ENCODE results near the gene MEGF6. TPM values are rescaled to one million over a fixed set of nuclear protein-coding genes. Genes with fewer than 3 reads are reported as not detected.

The MEGF6 gene
- total RNA-seq, 1 experiment from 2014 or later, result 65.3 TPM

DNA sequence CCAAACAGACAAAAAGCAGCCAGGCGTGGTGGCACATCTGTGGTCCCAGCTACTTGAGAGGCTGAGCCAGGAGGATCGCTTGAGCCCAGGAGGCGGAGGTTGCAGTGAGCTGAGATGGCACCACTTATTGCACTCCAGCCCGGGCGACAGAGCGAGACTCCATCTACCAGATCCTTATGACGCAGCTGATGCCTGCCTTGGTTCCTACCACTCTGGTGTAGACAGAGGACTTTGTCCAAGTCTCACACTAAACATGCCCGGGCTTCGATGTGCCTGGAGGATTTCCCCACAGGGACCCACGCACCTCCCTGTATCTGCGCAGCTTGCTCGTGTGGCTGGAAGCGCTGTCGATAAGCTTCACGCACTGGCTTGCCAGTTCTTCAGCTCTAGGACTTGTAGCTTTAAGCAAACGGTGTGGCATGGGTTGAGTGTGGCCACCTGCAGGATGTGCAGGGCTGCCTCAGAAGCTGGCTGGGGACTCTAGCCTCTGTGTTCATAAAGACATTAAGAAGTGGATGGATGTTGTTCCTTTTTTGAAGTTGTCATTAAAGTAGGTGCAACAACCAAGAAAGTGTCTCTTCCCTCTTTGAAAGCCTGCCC is 18.4 kb upstream of the MEGF6 start:
- ChIA-PET POLR2A (ENCODE audit: unreplicated experiment) (no interaction called here), CTCF (no interaction called here)
- Histone ChIP-seq H2AFZ (no peak overlapping the region), H3K4me2 (no peak overlapping the region), H3K36me3 (ENCODE audit: low read depth) (no peaks in the 10 kb centered on the region), H3K4me3 (no peak overlapping the region), H3K4me1 (replicated peaks; ENCODE audit: insufficient read depth) (peaks cover 8% of the 10 kb centered on the region), H4K20me1 (ENCODE audit: insufficient read depth) (peaks cover 3% of the 10 kb centered on the region; the same call in 1 of the 2 replicates), H3K9me3 (ENCODE audit: insufficient read depth, low read depth) (no peaks in the 10 kb centered on the region), H3K27ac (no peak overlapping the region), H3K79me2 (ENCODE audit: low read depth) (0 out of 2 replicates have a peak, but pooled peaks cover 7% of the 10 kb centered on the region), H3F3A (ENCODE audit: insufficient read depth, low read depth) (peaks cover 20% of the 10 kb centered on the region), H3K9me2 (ENCODE audit: insufficient read depth) (no peaks in the 10 kb centered on the region), H3K27me3 (ENCODE audit: insufficient read depth, low read depth) (no peaks in the 10 kb centered on the region)
- BruUV-seq (replicated peaks), result TSS peak; percentile 65
- intact Hi-C loops (cut with micrococcal nuclease; ENCODE audit: unreplicated experiment), result loop anchor here (5.0 kb wide), 1 partner anchor 73 kb away; no protein-coding TSS in a partner anchor
- DNase-seq, result no peak
- no peak for TF ChIP-seq CTCF (conservative IDR thresholded peaks at IDR 0.05)

GRCh38 chr1:3628445-3628844 is 17.1 kb upstream of the MEGF6 start:
- Histone ChIP-seq H3K79me2 (ENCODE audit: low read depth) (peaks cover 14% of the 10 kb centered on the region), H3K36me3 (ENCODE audit: low read depth) (no peaks in the 10 kb centered on the region), H3K4me3 (no peak overlapping the region), H3K27me3 (ENCODE audit: insufficient read depth, low read depth) (no peaks in the 10 kb centered on the region), H3F3A (ENCODE audit: insufficient read depth, low read depth) (peaks cover 20% of the 10 kb centered on the region), H2AFZ (no peak overlapping the region), H3K9me2 (ENCODE audit: insufficient read depth) (no peaks in the 10 kb centered on the region), H4K20me1 (ENCODE audit: insufficient read depth) (peaks cover 3% of the 10 kb centered on the region; the same call in 1 of the 2 replicates), H3K27ac (no peak overlapping the region), H3K9me3 (ENCODE audit: insufficient read depth, low read depth) (no peaks in the 10 kb centered on the region), H3K4me1 (replicated peaks; ENCODE audit: insufficient read depth) (peaks cover 13% of the 10 kb centered on the region), H3K4me2 (no peak overlapping the region)
- POLR2A ChIA-PET (ENCODE audit: unreplicated experiment), result no interaction called here
- no peak for DNase-seq
- CTCF ChIA-PET, result no interaction called here
- TF ChIP-seq EZH2 (IDR thresholded peaks at IDR 0.05; ENCODE audit: low read depth) (no peak), CTCF (conservative IDR thresholded peaks at IDR 0.05) (no peak)
- no TSS peak for BruUV-seq (replicated peaks)
- intact Hi-C loops (cut with micrococcal nuclease; ENCODE audit: unreplicated experiment), result loop anchor here (5.0 kb wide), 1 partner anchor 74 kb away; no protein-coding TSS in a partner anchor

DNA sequence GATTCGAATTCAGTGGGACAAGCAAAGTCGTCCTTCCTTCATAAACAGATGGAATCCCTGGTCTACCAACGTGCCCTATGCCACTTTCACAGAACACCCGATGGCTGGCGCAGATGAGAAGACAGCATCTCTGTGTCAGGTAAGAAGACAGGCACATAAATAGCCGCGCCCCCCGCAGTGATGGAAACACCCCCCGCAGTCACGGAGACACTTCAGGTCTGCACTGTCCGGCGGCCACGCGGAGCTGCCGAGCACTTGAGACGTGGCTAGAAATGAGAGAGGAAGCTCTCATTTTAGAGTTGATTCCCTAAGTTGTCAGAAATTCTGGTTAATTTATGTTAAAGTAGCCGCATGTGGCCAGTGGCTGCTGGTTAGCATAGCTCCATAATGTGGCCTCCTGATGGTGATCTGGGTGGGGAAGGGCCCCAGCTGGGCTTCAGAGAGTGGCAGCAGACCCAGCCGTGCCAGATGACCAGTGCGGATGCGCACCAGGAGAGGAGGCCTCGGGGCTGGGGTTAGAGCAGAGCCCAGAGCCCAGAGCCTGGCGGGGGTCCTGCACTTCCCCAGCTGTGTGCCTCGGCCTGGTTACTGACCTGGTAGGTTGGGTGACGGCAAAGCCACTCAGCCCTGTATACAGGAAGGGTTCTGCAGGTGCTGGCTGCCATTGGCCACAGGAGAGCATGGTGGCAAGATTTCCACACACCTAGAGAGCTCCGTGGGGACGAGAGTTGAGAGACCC is 16.4 kb upstream of the MEGF6 start:
- BruUV-seq (replicated peaks), result no TSS peak
- ChIA-PET POLR2A (ENCODE audit: unreplicated experiment) (no interaction called here), CTCF (no interaction called here)
- Histone ChIP-seq H2AFZ (no peak overlapping the region), H3K27me3 (ENCODE audit: insufficient read depth, low read depth) (no peaks in the 10 kb centered on the region), H3K9me2 (ENCODE audit: insufficient read depth) (no peaks in the 10 kb centered on the region), H3K27ac (no peak overlapping the region), H3K9me3 (ENCODE audit: insufficient read depth, low read depth) (no peaks in the 10 kb centered on the region), H3F3A (ENCODE audit: insufficient read depth, low read depth) (peaks cover 20% of the 10 kb centered on the region), H4K20me1 (ENCODE audit: insufficient read depth) (peaks cover 3% of the 10 kb centered on the region; the same call in 1 of the 2 replicates), H3K4me3 (no peak overlapping the region), H3K4me1 (replicated peaks; ENCODE audit: insufficient read depth) (peaks cover 20% of the 10 kb centered on the region), H3K36me3 (ENCODE audit: low read depth) (no peaks in the 10 kb centered on the region), H3K79me2 (ENCODE audit: low read depth) (peaks cover 14% of the 10 kb centered on the region), H3K4me2 (no peak overlapping the region)
- intact Hi-C loops (cut with micrococcal nuclease; ENCODE audit: unreplicated experiment), result loop anchor here (5.0 kb wide), 1 partner anchor 75 kb away; no protein-coding TSS in a partner anchor
- no peak for DNase-seq
- TF ChIP-seq EZH2 (IDR thresholded peaks at IDR 0.05; ENCODE audit: low read depth) (no peak), CTCF (conservative IDR thresholded peaks at IDR 0.05) (no peak)

Data from PC-9 (cell line).